NCI-H1694 treated with DMSO at 0.1 percent for 48 hours (cell line): ENCODE measurements around the gene KCNQ1.

Source experiments
- DNase-seq: peaks from one replicate; lab custom pipeline; 2025; lab: John Stamatoyannopoulos, UW

Gene KCNQ1

GRCh38 chr11:2808850-2809846 lies 364.3 kb downstream of the KCNQ1 start:
- no peak for DNase-seq

- DNase-seq: no peak
These were observed 365.0 kb downstream of the KCNQ1 start for GRCh38 chr11:2809854-2810253.

- peak; percentile 66 for DNase-seq
These were observed 365.8 kb downstream of the KCNQ1 start for GRCh38 chr11:2810411-2811205.

- no peak for DNase-seq
These were observed 366.6 kb downstream of the KCNQ1 start for GRCh38 chr11:2811206-2812091.

GRCh38 chr11:2812371-2812991 lies 367.7 kb downstream of the KCNQ1 start:
- no peak for DNase-seq

GRCh38 chr11:2813141-2813908 lies 368.5 kb downstream of the KCNQ1 start:
- no peak for DNase-seq

- no peak for DNase-seq
These were observed 369.2 kb downstream of the KCNQ1 start for GRCh38 chr11:2813968-2814367.

GRCh38 chr11:2814751-2815150 lies 369.9 kb downstream of the KCNQ1 start:
- no peak for DNase-seq

- no peak for DNase-seq
These were observed 371.1 kb downstream of the KCNQ1 start for GRCh38 chr11:2815762-2816496.

- no peak for DNase-seq
These were observed 371.7 kb downstream of the KCNQ1 start for GRCh38 chr11:2816523-2816922.

GRCh38 chr11:2816941-2817421 lies 372.2 kb downstream of the KCNQ1 start:
- no peak for DNase-seq

- no peak for DNase-seq
These were observed 372.6 kb downstream of the KCNQ1 start for GRCh38 chr11:2817431-2817830.

GRCh38 chr11:2818021-2818420 lies 373.2 kb downstream of the KCNQ1 start:
- no peak for DNase-seq

GRCh38 chr11:2818503-2818902 lies 373.7 kb downstream of the KCNQ1 start:
- DNase-seq: no peak

- no peak for DNase-seq
These were observed 374.5 kb downstream of the KCNQ1 start for GRCh38 chr11:2819316-2819715.

GRCh38 chr11:2820976-2821375 lies 376.2 kb downstream of the KCNQ1 start:
- DNase-seq: no peak

- no peak for DNase-seq
These were observed 377.1 kb downstream of the KCNQ1 start for GRCh38 chr11:2821891-2822290.

GRCh38 chr11:2824851-2825250 lies 380.0 kb downstream of the KCNQ1 start:
- DNase-seq: no peak

GRCh38 chr11:2825261-2825888 lies 380.6 kb downstream of the KCNQ1 start:
- DNase-seq: no peak
